ENCODE results near the gene FCRL3. TPM values are rescaled to one million over a fixed set of nuclear protein-coding genes. Genes with fewer than 3 reads are reported as not detected.

Gene FCRL3
- total and polyA plus RNA-seq, 2 experiments from 2014 or later: not detected

DNA sequence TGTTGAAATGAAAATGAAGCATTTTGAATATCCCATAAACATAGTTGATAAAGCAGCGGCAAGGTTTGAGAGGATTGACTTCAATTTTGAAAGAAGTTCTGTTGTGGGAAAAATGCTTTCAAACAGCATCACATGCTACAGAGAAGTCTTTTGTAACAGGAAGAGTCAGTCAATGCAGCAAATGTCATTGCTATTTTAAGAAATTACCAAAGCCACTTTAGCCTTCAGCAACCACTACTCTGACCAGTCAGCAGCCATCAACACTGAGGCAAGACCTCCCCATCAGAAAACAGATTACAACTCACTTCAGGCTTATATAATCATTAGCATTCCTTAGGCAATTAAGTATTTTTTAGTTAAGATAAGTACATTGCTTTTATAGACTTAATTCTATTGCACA, 33.8 kb upstream of the FCRL3 start:
- H3K27ac ChIP-seq: no peak overlapping the region

DNA sequence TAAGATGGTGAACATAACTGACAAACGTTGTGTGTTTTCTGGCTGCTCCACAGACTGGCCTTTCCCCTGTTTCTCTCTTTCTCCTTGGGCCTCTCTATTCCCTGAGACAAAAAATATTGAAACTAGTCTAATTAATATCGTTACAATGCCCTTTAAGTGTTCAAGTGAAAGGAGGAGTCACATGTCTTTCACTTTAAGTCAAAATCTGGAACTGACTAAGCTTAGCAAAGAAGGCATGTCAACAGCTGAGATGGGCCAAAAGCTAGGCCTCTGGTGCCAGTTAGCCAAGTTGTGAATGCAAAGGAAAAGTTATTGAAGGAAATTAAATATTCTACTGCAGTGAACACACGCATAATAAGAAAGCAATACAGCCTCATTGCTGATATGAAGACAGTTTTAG, 32.2 kb upstream of the FCRL3 start:
- no peak overlapping the region for H3K4me3 ChIP-seq
- DNase-seq (ENCODE audit: low spot score): no peak
- 82% methylated on average over 3 of the region's 3 CpGs for WGBS (ENCODE audit: low lambda C conversion rate, missing lambda C conversion rate)
- H3K36me3 ChIP-seq (replicated peaks; ENCODE audit: insufficient read depth, low read depth): no peaks in the 10 kb centered on the region
- no peak overlapping the region for H3K4me2 ChIP-seq
- no peak overlapping the region for H3K27ac ChIP-seq
- H3K9me3 ChIP-seq (ENCODE audit: low read depth): no peaks in the 10 kb centered on the region
- no peaks in the 10 kb centered on the region for H3K9me2 ChIP-seq (replicated peaks; ENCODE audit: insufficient read depth)
- no peaks in the 10 kb centered on the region for H3K79me2 ChIP-seq
- H3K4me1 ChIP-seq (ENCODE audit: insufficient read depth): no peaks in the 10 kb centered on the region
- H2AFZ ChIP-seq: no peak overlapping the region
- TF ChIP-seq EZH2phosphoT487 (IDR thresholded peaks at IDR 0.05; ENCODE audit: low read depth, severe bottlenecking, unreplicated experiment): no peak
- TF ChIP-seq EZH2 (IDR thresholded peaks at IDR 0.05; ENCODE audit: borderline replicate concordance): no peak
- TF ChIP-seq, protein P1, sequence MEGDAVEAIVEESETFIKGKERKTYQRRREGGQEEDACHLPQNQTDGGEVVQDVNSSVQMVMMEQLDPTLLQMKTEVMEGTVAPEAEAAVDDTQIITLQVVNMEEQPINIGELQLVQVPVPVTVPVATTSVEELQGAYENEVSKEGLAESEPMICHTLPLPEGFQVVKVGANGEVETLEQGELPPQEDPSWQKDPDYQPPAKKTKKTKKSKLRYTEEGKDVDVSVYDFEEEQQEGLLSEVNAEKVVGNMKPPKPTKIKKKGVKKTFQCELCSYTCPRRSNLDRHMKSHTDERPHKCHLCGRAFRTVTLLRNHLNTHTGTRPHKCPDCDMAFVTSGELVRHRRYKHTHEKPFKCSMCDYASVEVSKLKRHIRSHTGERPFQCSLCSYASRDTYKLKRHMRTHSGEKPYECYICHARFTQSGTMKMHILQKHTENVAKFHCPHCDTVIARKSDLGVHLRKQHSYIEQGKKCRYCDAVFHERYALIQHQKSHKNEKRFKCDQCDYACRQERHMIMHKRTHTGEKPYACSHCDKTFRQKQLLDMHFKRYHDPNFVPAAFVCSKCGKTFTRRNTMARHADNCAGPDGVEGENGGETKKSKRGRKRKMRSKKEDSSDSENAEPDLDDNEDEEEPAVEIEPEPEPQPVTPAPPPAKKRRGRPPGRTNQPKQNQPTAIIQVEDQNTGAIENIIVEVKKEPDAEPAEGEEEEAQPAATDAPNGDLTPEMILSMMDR (IDR thresholded peaks at IDR 0.05; ENCODE audit: poor library complexity): no peak
- H4K20me1 ChIP-seq (ENCODE audit: insufficient read depth, poor library complexity, severe bottlenecking): no peaks in the 10 kb centered on the region
- H3K27me3 ChIP-seq: no peaks in the 10 kb centered on the region

More for the DNA sequence above, 33.8 kb upstream of the FCRL3 start:
- WGBS (ENCODE audit: low lambda C conversion rate, missing lambda C conversion rate): 96% methylated on average over 1 of the region's 1 CpG
- no peaks in the 10 kb centered on the region for H3K36me3 ChIP-seq (replicated peaks; ENCODE audit: insufficient read depth, low read depth)
- no peaks in the 10 kb centered on the region for H3K9me3 ChIP-seq (ENCODE audit: low read depth)
- H3K4me2 ChIP-seq: no peak overlapping the region
- no peak overlapping the region for H2AFZ ChIP-seq
- no peaks in the 10 kb centered on the region for H3K9me2 ChIP-seq (replicated peaks; ENCODE audit: insufficient read depth)
- no peaks in the 10 kb centered on the region for H3K27me3 ChIP-seq
- TF ChIP-seq EZH2 (IDR thresholded peaks at IDR 0.05; ENCODE audit: borderline replicate concordance) (no peak), EZH2phosphoT487 (IDR thresholded peaks at IDR 0.05; ENCODE audit: low read depth, severe bottlenecking, unreplicated experiment) (no peak)
- TF ChIP-seq, protein P1 (IDR thresholded peaks at IDR 0.05; ENCODE audit: poor library complexity): no peak
- H3K79me2 ChIP-seq: no peaks in the 10 kb centered on the region
- H3K4me1 ChIP-seq (ENCODE audit: insufficient read depth): no peaks in the 10 kb centered on the region
- H3K4me3 ChIP-seq: no peak overlapping the region
- DNase-seq (ENCODE audit: low spot score): no peak
- H4K20me1 ChIP-seq (ENCODE audit: insufficient read depth, poor library complexity, severe bottlenecking): no peaks in the 10 kb centered on the region

DNA sequence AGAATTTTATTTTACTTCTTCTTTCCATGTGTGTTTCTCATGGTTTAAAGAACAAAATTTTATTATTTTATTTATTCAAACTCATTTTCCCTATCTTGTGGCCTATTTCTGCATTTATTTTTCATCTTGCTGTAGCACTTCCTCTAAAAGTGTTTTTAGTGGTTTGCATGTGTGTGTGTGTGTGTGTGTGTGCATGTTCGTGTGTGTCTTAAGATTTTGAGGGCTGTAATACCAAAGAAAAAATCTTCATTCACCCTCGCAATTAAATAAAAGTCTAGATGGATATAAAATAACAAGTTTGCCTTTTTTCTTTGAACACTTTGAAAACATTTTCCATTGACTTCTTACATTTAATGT, 24.6 kb upstream of the FCRL3 start:
- H3K27ac ChIP-seq: no peak overlapping the region

More for the DNA sequence above, 24.6 kb upstream of the FCRL3 start:
- no peaks in the 10 kb centered on the region for H3K79me2 ChIP-seq
- no peaks in the 10 kb centered on the region for H3K9me3 ChIP-seq (ENCODE audit: low read depth)
- H3K4me2 ChIP-seq: no peak overlapping the region
- H2AFZ ChIP-seq: no peak overlapping the region
- WGBS (ENCODE audit: low lambda C conversion rate, missing lambda C conversion rate): 90% methylated on average over 2 of the region's 2 CpGs
- no peak overlapping the region for H3K4me3 ChIP-seq
- no peaks in the 10 kb centered on the region for H4K20me1 ChIP-seq (ENCODE audit: insufficient read depth, poor library complexity, severe bottlenecking)
- DNase-seq (ENCODE audit: low spot score): no peak
- TF ChIP-seq, protein P1 (IDR thresholded peaks at IDR 0.05; ENCODE audit: poor library complexity): no peak
- TF ChIP-seq EZH2 (IDR thresholded peaks at IDR 0.05; ENCODE audit: borderline replicate concordance): no peak
- TF ChIP-seq EZH2phosphoT487 (IDR thresholded peaks at IDR 0.05; ENCODE audit: low read depth, severe bottlenecking, unreplicated experiment): no peak
- no peaks in the 10 kb centered on the region for H3K9me2 ChIP-seq (replicated peaks; ENCODE audit: insufficient read depth)
- no peaks in the 10 kb centered on the region for H3K36me3 ChIP-seq (replicated peaks; ENCODE audit: insufficient read depth, low read depth)
- no peaks in the 10 kb centered on the region for H3K27me3 ChIP-seq
- H3K4me1 ChIP-seq (ENCODE audit: insufficient read depth): no peaks in the 10 kb centered on the region
